A673 (cell line): ENCODE results near the gene NAT8L.

Experiments
- CTCF ChIP-seq: fragments of 300-800, 200-600 bp; sonication (generic); conservative IDR thresholded peaks from 2 replicates; pipeline ENCODE4 v1.5.1; 2017; ENCODE audit warnings: low read depth, mild to moderate bottlenecking, antibody characterized with exemption, low read length, moderate library complexity, mixed read lengths
- EZH2 ChIP-seq: fragments of 200-600 bp; sonication (generic); IDR thresholded peaks from 2 replicates; pipeline ENCODE4 v1.6.1; 2017; ENCODE audit warnings: borderline replicate concordance, low read depth, mild to moderate bottlenecking, mixed read lengths, antibody characterized with exemption, low read length; ENCODE audit not compliant: poor library complexity, severe bottlenecking

GRCh38 chr4:2068198-2068470 is 9.0 kb downstream of the NAT8L start:
- no peak for TF ChIP-seq CTCF
- TF ChIP-seq EZH2, result no peak
